Fibroblast of mammary gland (primary cell): ENCODE data around the gene TNK2.
A peak's percentile ranks its signal among the peaks of the same experiment; 100 is the strongest.

Experiments used
- DNase-seq: peaks from one replicate; pipeline ENCODE4 v3.0.0-alpha.2; 2010; ENCODE audit warnings: low read depth
- H3K4me3 ChIP-seq: 2 replicates; pipeline ENCODE4 v1.5.1; 2011; ENCODE audit warnings: low read depth, mild to moderate bottlenecking, low read length, moderate library complexity; ENCODE audit not compliant: control insufficient read depth
- TF ChIP-seq, protein P1 (sequence below): conservative IDR thresholded peaks from 2 replicates; pipeline ENCODE4 v1.5.1; 2011; ENCODE audit warnings: low read depth, low read length, inconsistent platforms; ENCODE audit not compliant: control insufficient read depth, insufficient read depth

Gene TNK2

DNA sequence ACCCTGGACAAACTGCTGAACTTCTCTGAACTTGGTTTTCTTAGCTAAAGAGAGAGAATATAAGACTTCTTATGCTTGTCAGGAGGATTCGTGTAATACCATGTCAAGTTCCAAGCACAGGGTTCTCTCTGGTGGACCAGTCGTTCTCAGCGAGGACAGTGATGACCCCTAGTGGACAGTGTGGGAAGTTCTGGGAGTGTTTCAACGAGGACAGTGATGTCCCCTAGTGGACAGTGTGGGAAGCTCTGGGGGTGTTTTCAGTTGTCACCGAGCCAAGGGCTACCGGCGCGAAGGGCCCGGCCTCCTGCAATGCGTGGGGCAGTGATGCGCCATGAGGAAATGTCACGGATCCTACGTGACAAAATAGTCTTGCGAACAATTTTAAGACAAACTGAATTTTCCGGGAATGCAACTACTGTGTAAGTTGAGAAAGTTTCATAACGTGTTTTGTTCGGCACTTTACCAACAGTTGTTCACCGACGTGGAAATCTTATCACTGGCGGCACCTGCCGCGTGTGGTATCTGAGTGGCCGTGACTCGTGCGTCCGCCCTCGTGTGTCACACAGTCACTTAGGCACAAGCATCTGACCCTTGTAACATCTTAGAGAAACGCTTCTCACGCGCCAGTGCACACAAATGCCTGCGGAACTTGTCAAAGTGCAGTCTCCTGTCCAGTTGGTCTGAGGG lies 57.4 kb downstream of the TNK2 start:
- DNase-seq: peak; percentile 91
- TF ChIP-seq, protein P1, sequence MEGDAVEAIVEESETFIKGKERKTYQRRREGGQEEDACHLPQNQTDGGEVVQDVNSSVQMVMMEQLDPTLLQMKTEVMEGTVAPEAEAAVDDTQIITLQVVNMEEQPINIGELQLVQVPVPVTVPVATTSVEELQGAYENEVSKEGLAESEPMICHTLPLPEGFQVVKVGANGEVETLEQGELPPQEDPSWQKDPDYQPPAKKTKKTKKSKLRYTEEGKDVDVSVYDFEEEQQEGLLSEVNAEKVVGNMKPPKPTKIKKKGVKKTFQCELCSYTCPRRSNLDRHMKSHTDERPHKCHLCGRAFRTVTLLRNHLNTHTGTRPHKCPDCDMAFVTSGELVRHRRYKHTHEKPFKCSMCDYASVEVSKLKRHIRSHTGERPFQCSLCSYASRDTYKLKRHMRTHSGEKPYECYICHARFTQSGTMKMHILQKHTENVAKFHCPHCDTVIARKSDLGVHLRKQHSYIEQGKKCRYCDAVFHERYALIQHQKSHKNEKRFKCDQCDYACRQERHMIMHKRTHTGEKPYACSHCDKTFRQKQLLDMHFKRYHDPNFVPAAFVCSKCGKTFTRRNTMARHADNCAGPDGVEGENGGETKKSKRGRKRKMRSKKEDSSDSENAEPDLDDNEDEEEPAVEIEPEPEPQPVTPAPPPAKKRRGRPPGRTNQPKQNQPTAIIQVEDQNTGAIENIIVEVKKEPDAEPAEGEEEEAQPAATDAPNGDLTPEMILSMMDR: peak; percentile 100
- H3K4me3 ChIP-seq: no peak overlapping the region

DNA sequence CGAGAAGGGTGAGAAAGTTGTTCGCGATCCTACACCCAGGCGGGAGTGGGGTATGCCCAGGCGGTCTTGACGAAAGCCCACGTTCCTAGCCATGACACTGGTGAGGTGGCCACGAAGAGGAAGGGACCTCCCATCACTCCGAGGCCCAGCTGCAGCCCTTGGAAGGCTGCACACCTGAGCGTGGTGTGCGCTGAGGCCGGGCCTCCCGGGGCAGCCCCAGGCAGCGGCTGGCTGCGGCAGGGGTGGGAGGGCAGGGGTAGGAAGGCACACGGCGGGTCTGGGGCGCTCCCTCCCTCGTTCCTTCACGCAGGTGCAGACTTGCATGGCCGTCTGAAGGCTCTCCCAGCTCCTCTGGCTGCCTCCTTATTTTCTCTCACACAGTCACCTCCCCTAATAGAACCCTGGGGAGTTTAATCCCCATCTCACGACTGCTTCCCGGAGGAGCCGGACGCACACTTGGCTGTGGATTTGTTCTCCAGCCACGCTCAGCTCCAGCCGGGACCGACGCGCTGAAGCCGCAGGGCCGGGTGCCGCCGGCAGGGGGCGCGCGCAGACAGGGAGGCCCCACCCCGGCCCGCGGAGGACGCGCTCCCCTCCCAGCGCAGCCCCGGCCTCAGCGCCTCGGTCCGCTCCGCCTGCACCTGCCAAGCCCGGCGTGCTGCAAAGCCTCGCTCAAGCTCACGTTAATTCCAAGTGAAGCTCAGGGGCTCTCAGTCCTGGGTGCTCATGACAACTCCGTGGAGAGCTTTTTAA lies 58.9 kb downstream of the TNK2 start:
- TF ChIP-seq, protein P1: peak; percentile 21
- no peak overlapping the region for H3K4me3 ChIP-seq
- no peak for DNase-seq

DNA sequence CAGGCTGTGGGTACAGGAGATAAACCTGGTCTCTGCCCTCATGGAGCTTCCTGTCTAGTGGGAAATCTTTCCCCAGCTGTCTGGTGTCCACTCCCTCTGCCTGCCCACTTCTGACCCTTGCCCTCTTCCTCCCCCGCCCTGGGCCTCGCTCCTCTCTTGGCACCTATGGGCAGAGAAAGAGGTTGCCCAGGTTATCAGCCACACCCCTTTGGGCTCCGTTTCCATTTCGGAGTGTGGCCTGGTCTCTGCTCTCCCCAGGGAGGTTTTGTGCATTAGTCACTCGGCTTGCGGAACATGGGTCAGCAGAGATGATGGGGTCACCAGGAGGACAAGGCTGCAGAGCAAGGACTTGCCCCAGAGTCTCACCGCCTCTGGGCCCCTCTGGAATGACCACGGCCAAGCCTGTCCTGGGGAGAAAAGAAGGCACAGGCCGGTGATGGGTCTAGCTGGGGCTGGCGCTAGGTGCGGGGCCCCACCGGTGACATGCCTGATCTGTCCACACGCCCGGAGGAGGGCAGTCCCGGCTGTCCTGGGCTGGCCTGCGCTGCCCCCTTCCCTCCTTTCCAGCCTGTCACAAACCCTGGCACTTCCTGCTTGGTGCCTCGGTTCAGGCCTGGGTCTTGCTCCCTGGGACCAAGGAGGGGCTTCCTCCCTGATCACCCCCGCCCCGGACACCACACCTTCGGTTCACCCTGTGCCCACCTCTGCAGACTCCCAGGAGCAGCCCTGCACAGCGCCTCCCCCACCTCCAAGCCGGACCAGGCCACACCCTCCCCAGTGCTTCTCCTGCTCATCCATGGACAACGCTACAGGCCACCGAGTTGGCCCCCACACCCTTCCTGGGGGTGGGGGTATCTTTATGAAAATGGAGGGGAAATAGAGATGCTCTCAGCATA lies 61.0 kb downstream of the TNK2 start:
- peak; percentile 56 for DNase-seq
- no peak overlapping the region for H3K4me3 ChIP-seq
- TF ChIP-seq, protein P1: no peak

DNA sequence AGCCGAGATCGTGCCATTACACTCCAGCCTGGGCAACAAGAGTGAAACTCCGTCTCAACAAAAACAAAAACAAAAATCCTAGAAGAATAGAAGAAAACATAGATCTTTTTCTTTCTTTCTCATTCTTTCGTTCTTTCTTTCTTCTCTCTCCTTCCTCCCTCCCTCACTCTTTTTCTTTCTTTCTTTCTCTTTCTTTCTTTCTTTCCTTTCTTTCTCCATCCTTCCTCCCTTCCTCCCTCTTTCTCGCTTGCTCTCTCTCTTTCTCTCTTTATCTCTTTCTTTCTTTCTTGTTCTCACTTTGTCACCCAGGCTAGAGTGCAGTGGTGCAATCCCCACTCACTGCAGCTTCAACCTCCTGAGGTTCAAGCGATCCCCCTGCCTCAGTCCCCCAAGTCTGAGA lies 62.9 kb downstream of the TNK2 start:
- TF ChIP-seq, protein P1: no peak
- DNase-seq: no peak
- no peak overlapping the region for H3K4me3 ChIP-seq

DNA sequence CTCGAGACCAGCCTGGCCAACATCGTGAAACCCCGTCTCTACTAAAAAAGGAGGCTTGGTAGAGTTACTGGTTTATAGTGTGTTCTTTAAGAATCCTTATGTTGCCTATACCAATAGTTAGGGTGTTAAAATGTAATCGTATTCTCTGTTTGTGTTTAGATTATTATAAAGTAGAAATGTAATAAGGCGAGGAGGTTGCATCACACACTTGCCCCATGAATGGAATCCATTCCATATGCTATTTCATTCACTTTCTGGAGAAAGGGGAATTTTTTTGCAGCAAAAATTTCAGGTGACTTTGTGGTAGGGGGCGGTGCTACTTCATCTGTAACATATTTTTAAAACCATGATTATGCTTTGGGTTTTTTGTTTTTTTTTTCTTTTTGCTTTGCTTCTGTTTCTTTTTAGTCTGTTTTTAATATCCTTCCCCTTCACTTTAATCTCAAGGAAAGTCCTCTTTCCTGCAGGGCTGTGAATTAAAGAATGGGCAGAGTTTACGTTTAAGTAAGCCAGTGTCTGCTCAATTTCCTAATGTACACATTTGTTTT lies 63.6 kb downstream of the TNK2 start:
- no peak overlapping the region for H3K4me3 ChIP-seq
- TF ChIP-seq, protein P1: no peak
- no peak for DNase-seq

DNA sequence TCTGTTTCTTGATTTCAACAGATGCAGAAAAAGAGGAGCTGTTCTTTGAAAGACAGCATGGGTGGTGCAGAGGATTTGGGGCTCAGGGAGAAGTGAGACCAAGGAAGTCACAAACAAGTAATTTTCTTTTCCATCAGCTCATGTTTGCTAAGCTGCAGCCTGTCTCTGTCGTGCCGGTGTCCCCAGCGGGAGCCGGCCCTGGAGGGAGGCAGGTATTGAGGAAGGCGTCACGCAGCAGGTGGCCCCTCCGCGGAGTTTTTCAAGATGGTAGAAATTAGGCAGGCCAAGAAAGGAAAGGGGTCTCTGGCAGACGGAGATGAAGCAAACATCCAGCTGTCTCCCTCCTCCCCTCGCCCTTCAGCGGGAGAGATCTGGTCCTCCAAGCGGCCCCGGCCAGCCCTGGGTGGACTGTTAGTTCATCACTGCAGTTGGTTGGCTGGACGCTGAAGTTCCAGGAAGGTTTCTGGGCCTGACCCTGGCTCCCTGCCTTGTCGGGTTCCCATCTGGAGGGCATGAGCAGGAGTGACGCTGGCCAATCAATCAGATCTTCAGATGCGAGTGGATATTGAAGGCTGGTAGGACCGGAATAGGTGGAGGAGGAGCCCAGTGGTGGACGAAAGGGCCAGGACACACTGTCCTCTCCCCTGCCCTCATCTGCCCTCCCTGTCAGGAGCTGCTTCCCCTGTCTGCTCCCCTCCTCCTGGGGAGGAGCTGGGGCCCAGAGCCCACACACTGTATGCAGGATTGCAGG lies 68.9 kb downstream of the TNK2 start:
- H3K4me3 ChIP-seq: no peak overlapping the region
- no peak for DNase-seq
- TF ChIP-seq, protein P1: no peak
